Caco-2 (cell line): ENCODE results near the gene IQGAP1. TPM values are rescaled to one million over a fixed set of nuclear protein-coding genes. Genes with fewer than 3 reads are reported as not detected.

Source experiments
- BruUV-seq: library from RNA; stranded (reverse); fragments of 400-500 nt; replicated peaks from 2 replicates; lab custom pipeline; 2021; lab: Mats Ljungman, UMichigan
- CTCF ChIA-PET: fragments of 300-600 bp; sonication (Branson Sonifier 250); formaldehyde crosslinking; loops from one replicate; lab custom pipeline; 2022; ENCODE audit warnings: antibody characterized with exemption; lab: Charles Lee
- POLR2A ChIA-PET: fragments of 300-600 bp; sonication (Branson Sonifier 250); formaldehyde crosslinking; loops from one replicate; lab custom pipeline; 2022; ENCODE audit warnings: antibody characterized with exemption; lab: Charles Lee
- DNase-seq, 2 experiments: peaks; one replicate each; pipeline versions ENCODE4 v3.0.0 to v3.0.0-alpha.2; 2020 to 2022
- H3K27me3 ChIP-seq: replicated peaks from 2 replicates; pipeline ENCODE4 v1.6.0; 2011; ENCODE audit warnings: low read length; ENCODE audit not compliant: control insufficient read depth, insufficient read depth
- H3K36me3 ChIP-seq: 2 replicates; pipeline ENCODE4 v1.5.1; 2011; ENCODE audit warnings: low read length; ENCODE audit not compliant: control insufficient read depth, insufficient read depth
- H3K4me1 ChIP-seq: fragments of 250-450 bp; sonication (Bioruptor Pico); 2 replicates; pipeline ENCODE4 v1.5.1; 2020; ENCODE audit warnings: mild to moderate bottlenecking
- H3K4me3 ChIP-seq: 2 replicates; pipeline ENCODE4 v1.5.1; 2011; ENCODE audit warnings: low read depth, mild to moderate bottlenecking, control low read depth, low read length
- H3K9me3 ChIP-seq: fragments of 250-450 bp; sonication (Bioruptor Pico); 2 replicates; pipeline ENCODE4 v1.5.1; 2020; ENCODE audit warnings: mild to moderate bottlenecking, moderate library complexity
- H3K27ac Mint-ChIP-seq: one replicate; pipeline ENCODE4 v1.8.0; 2022; ENCODE audit warnings: mixed read lengths; ENCODE audit not compliant: unreplicated experiment
- H3K27me3 Mint-ChIP-seq: one replicate; pipeline ENCODE4 v1.8.0; 2022; ENCODE audit warnings: mixed read lengths; ENCODE audit not compliant: insufficient read depth, unreplicated experiment
- H3K36me3 Mint-ChIP-seq: one replicate; pipeline ENCODE4 v1.8.0; 2022; ENCODE audit warnings: mild to moderate bottlenecking, mixed read lengths; ENCODE audit not compliant: insufficient read depth, unreplicated experiment
- H3K4me1 Mint-ChIP-seq: one replicate; pipeline ENCODE4 v1.8.0; 2022; ENCODE audit warnings: low read depth, mixed read lengths; ENCODE audit not compliant: unreplicated experiment
- H3K4me3 Mint-ChIP-seq: one replicate; pipeline ENCODE4 v1.8.0; 2022; ENCODE audit warnings: mild to moderate bottlenecking, moderate library complexity, mixed read lengths; ENCODE audit not compliant: unreplicated experiment
- H3K9me3 Mint-ChIP-seq: one replicate; pipeline ENCODE4 v1.8.0; 2022; ENCODE audit warnings: mixed read lengths; ENCODE audit not compliant: unreplicated experiment
- intact Hi-C: fragments of 100-400 bp; cut with micrococcal nuclease; formaldehyde crosslinking; loops from one replicate; pipeline ENCODE4 v1.10.0; 2022; ENCODE audit not compliant: unreplicated experiment
- total RNA-seq: library from RNA; stranded (reverse); gene quantifications from 2 replicates; pipeline ENCODE4 v1.2.3, GENCODE V29; 2022
- TF ChIP-seq, protein P1 (sequence below), 2 experiments: fragments of 200-600 bp in 1 of 2; IDR thresholded peaks; 1 replicate in 1 of 2; 2 replicates in 1 of 2; pipeline versions ENCODE4 v1.5.1 to v1.8.0; 2011 to 2022; ENCODE audit warnings: antibody characterized with exemption in 1 of 2, control low read depth in 1 of 2, inconsistent platforms in 1 of 2, low read depth in 1 of 2, low read length in 1 of 2, mild to moderate bottlenecking in 1 of 2, moderate library complexity in 1 of 2; ENCODE audit not compliant: insufficient read depth in 1 of 2, severe bottlenecking in 1 of 2, unreplicated experiment in 1 of 2

The IQGAP1 gene
- total RNA-seq, 1 experiment from 2014 or later: 142 TPM

DNA sequence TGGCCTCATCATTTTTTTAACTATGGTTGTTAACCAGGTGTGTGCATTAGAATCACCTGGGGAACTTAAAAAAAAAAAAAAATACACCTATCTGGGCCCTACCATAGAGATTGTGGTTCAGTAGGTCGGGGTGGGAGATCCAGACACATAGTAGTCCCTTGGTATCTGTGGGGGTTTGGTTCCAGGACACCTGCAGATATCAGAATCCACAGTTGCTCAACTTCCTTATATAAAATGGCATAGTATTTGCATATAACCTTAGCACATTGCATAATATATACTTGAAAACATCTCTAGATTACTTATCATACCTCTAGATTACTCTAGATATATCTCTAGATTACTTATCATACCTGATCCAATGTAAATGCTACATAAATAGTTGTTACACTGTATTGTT is 5.0 kb downstream of the IQGAP1 start:
- H3K4me3 ChIP-seq: no peak overlapping the region
- CTCF ChIA-PET: no interaction called here
- H3K27me3 ChIP-seq: no peaks in the 10 kb centered on the region
- Mint-ChIP-seq H3K27me3 (no peaks in the 10 kb centered on the region), H3K4me1 (peaks cover 58% of the 10 kb centered on the region), H3K36me3 (peaks cover 82% of the 10 kb centered on the region), H3K27ac (no peak overlapping the region), H3K9me3 (no peaks in the 10 kb centered on the region), H3K4me3 (no peak overlapping the region)
- H3K36me3 ChIP-seq: no peaks in the 10 kb centered on the region; the same call in 1 of the 2 replicates
- no TSS peak for BruUV-seq
- no peaks in the 10 kb centered on the region for H3K9me3 ChIP-seq
- TF ChIP-seq, protein P1, sequence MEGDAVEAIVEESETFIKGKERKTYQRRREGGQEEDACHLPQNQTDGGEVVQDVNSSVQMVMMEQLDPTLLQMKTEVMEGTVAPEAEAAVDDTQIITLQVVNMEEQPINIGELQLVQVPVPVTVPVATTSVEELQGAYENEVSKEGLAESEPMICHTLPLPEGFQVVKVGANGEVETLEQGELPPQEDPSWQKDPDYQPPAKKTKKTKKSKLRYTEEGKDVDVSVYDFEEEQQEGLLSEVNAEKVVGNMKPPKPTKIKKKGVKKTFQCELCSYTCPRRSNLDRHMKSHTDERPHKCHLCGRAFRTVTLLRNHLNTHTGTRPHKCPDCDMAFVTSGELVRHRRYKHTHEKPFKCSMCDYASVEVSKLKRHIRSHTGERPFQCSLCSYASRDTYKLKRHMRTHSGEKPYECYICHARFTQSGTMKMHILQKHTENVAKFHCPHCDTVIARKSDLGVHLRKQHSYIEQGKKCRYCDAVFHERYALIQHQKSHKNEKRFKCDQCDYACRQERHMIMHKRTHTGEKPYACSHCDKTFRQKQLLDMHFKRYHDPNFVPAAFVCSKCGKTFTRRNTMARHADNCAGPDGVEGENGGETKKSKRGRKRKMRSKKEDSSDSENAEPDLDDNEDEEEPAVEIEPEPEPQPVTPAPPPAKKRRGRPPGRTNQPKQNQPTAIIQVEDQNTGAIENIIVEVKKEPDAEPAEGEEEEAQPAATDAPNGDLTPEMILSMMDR (IDR thresholded peaks at IDR 0.05; ENCODE audit: insufficient read depth in 1 of 2, low read depth in 1 of 2, low read length in 1 of 2, severe bottlenecking in 1 of 2, unreplicated experiment in 1 of 2): no peak
- no peak for DNase-seq
- intact Hi-C loops: no loop called here
- peaks cover 41% of the 10 kb centered on the region for H3K4me1 ChIP-seq
- POLR2A ChIA-PET: no interaction called here

DNA sequence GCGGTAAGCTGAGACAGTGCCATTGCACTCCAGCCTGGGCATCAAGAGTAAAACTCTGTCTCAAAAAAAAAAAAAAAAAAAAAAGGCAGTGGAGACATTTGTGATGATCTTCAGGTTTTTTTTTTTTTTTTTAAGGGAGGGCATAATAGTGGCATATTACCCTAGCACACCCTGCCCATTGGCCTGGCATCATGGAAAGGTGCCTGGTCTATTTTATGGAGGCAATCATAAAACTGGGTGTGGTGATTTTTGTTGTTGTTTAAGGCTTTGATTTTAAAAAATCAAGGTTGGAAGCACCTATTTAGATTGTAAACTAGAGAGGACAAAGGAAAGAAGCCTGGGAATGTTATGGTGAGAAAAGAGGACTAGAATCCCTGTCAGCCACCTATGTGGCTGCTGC is 6.0 kb downstream of the IQGAP1 start:
- H3K4me3 ChIP-seq: no peak overlapping the region
- TF ChIP-seq, protein P1 (IDR thresholded peaks at IDR 0.05; ENCODE audit: insufficient read depth in 1 of 2, low read depth in 1 of 2, low read length in 1 of 2, severe bottlenecking in 1 of 2, unreplicated experiment in 1 of 2): no peak
- Mint-ChIP-seq H3K4me3 (no peak overlapping the region), H3K9me3 (no peaks in the 10 kb centered on the region), H3K27ac (no peak overlapping the region), H3K36me3 (peaks cover 79% of the 10 kb centered on the region), H3K4me1 (peaks cover 54% of the 10 kb centered on the region), H3K27me3 (no peaks in the 10 kb centered on the region)
- POLR2A ChIA-PET: interaction anchor here (1.1 kb wide), 1 partner anchor 21 kb away, joined by 3 read pairs; no protein-coding TSS in a partner anchor
- no peak for DNase-seq
- H3K27me3 ChIP-seq: no peaks in the 10 kb centered on the region
- BruUV-seq: no TSS peak
- H3K9me3 ChIP-seq: no peaks in the 10 kb centered on the region
- intact Hi-C loops: no loop called here
- CTCF ChIA-PET: no interaction called here
- H3K36me3 ChIP-seq: no peaks in the 10 kb centered on the region; the same call in 1 of the 2 replicates
- peaks cover 41% of the 10 kb centered on the region for H3K4me1 ChIP-seq

DNA sequence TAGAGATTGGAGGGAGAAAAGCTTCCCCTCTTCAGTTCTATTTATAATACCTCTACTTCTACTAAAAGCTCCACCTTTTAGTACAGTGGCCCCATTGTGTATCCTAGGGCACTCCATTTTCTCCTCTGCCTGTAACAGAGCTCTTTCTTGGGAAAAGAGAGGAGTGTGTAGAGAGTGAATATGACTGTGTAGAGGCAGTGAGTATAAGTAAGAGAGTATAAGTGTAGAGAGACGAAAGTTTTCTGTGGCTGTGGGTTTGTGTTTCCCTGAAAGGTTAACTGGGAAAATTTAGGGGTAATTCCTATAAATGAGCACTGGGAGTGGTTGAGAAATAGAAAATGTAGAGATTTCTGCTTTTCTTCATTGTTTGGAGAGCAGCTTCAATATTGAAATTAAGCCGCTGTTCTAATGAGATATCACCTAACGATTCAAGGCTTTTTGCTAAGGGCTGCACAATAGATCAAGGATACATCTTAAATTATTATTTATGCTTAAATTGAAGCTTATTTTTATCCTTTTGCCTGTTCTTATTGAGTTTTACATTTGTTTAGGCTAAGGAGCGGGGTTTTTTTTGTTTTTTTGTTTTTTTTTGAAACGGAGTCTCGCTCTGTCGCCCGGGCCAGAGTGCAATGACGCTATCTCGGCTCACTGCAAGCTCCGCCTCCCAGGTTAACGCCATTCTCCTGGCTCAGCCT is 6.9 kb downstream of the IQGAP1 start:
- CTCF ChIA-PET: no interaction called here
- Histone ChIP-seq H3K36me3 (no peaks in the 10 kb centered on the region; the same call in 1 of the 2 replicates), H3K9me3 (no peaks in the 10 kb centered on the region), H3K27me3 (no peaks in the 10 kb centered on the region), H3K4me3 (no peak overlapping the region), H3K4me1 (peaks cover 44% of the 10 kb centered on the region)
- Mint-ChIP-seq H3K9me3 (no peaks in the 10 kb centered on the region), H3K27me3 (no peaks in the 10 kb centered on the region), H3K4me3 (no peak overlapping the region), H3K36me3 (peaks cover 71% of the 10 kb centered on the region), H3K27ac (peak overlapping the region; percentile 24), H3K4me1 (peaks cover 49% of the 10 kb centered on the region)
- DNase-seq: no peak
- BruUV-seq: no TSS peak
- intact Hi-C loops: no loop called here
- TF ChIP-seq, protein P1 (IDR thresholded peaks at IDR 0.05; ENCODE audit: insufficient read depth in 1 of 2, low read depth in 1 of 2, low read length in 1 of 2, severe bottlenecking in 1 of 2, unreplicated experiment in 1 of 2): no peak
- POLR2A ChIA-PET: no interaction called here
